NCI-H2081 (cell line): ENCODE results near the gene ANTXR1.
"Not testable (repeated sequence)": the region's sequence is repeated elsewhere in the genome, so short reads cannot be mapped to it uniquely, and the experiment has no call there.

Source experiments
- DNase-seq, 2 experiments: peaks; one replicate each; lab custom pipeline; 2025; lab: John Stamatoyannopoulos, UW

Gene ANTXR1

GRCh38 chr2:69237070-69237670 lies 224.2 kb downstream of the ANTXR1 start:
- no peak for DNase-seq

- no peak for DNase-seq
Measured at GRCh38 chr2:69238449-69239031, 225.6 kb downstream of the ANTXR1 start.

GRCh38 chr2:69241093-69241492 lies 228.1 kb downstream of the ANTXR1 start:
- peak; percentile 18 to 42 for DNase-seq

- peak; percentile 61 to 85 for DNase-seq
Measured at GRCh38 chr2:69241664-69242514, 228.9 kb downstream of the ANTXR1 start.

- DNase-seq = no peak
Measured at GRCh38 chr2:69242651-69243051, 229.7 kb downstream of the ANTXR1 start.

- DNase-seq = no peak
Measured at GRCh38 chr2:69243652-69244051, 230.7 kb downstream of the ANTXR1 start.

GRCh38 chr2:69244882-69245281 lies 231.9 kb downstream of the ANTXR1 start:
- no peak for DNase-seq

- DNase-seq = no peak
Measured at GRCh38 chr2:69247583-69247982, 234.6 kb downstream of the ANTXR1 start.

- DNase-seq = no peak
Measured at GRCh38 chr2:69248232-69248631, 235.3 kb downstream of the ANTXR1 start.

GRCh38 chr2:69250981-69251380 lies 238.0 kb downstream of the ANTXR1 start:
- DNase-seq = no peak

GRCh38 chr2:69251943-69252342 lies 239.0 kb downstream of the ANTXR1 start:
- DNase-seq = no peak

GRCh38 chr2:69253112-69253511 lies 240.1 kb downstream of the ANTXR1 start:
- DNase-seq = no peak

GRCh38 chr2:69253611-69254301 lies 240.8 kb downstream of the ANTXR1 start:
- no peak for DNase-seq

- DNase-seq = no peak
Measured at GRCh38 chr2:69255760-69256159, 242.8 kb downstream of the ANTXR1 start.

GRCh38 chr2:69259994-69260591 lies 247.1 kb downstream of the ANTXR1 start:
- DNase-seq = not testable (repeated sequence)

- DNase-seq = no peak
Measured at GRCh38 chr2:69260666-69261065, 247.7 kb downstream of the ANTXR1 start.

- DNase-seq = no peak
Measured at GRCh38 chr2:69269330-69269729, 256.4 kb downstream of the ANTXR1 start.

- DNase-seq = no peak
Measured at GRCh38 chr2:69271831-69272257, 258.9 kb downstream of the ANTXR1 start.

- no peak for DNase-seq
Measured at GRCh38 chr2:69272803-69273471, 260.0 kb downstream of the ANTXR1 start.

- DNase-seq = no peak
Measured at GRCh38 chr2:69275490-69275889, 262.5 kb downstream of the ANTXR1 start.

- no peak for DNase-seq
Measured at GRCh38 chr2:69278366-69278765, 265.4 kb downstream of the ANTXR1 start.
